Measurements from ENCODE around the gene EMP1. TPM values are rescaled to one million over a fixed set of nuclear protein-coding genes. Genes with fewer than 3 reads are reported as not detected.

Gene EMP1
- total and polyA plus RNA-seq, 2 donors (not counting 3 experiments of a cell fraction or from before 2014, with no cell fraction given) = 265 to 528 TPM

GRCh38 chr12:13220838-13221237 lies 24.3 kb downstream of the EMP1 start:
- H3K9ac ChIP-seq (replicated peaks; ENCODE audit: extremely low read depth, insufficient read depth, low read length) = no peak overlapping the region
- no peak overlapping the region for H2AFZ ChIP-seq (ENCODE audit: low read depth, low read length)
- TF ChIP-seq JUN (IDR thresholded peaks at IDR 0.05; ENCODE audit: borderline replicate concordance, insufficient read depth, insufficient read length, low read depth) (no peak), FOS (IDR thresholded peaks at IDR 0.05; ENCODE audit: borderline replicate concordance, insufficient read depth, low read length) (no peak), EZH2 (IDR thresholded peaks at IDR 0.05; ENCODE audit: borderline replicate concordance, low read depth, low read length, severe bottlenecking) (no peak), GATA2 (IDR thresholded peaks at IDR 0.05; ENCODE audit: insufficient read depth, insufficient read length, low read depth, low read length) (no peak), POLR2AphosphoS5 (IDR thresholded peaks at IDR 0.05; ENCODE audit: insufficient read depth, low read depth, low read length) (no peak), MAX (IDR thresholded peaks at IDR 0.05; ENCODE audit: insufficient read depth, insufficient read length) (no peak), POLR2A (IDR thresholded peaks at IDR 0.05; ENCODE audit: low read depth, low read length) (no peak), MYC (IDR thresholded peaks at IDR 0.05; ENCODE audit: low read depth, low read length) (no peak)
- TF ChIP-seq, protein P1, sequence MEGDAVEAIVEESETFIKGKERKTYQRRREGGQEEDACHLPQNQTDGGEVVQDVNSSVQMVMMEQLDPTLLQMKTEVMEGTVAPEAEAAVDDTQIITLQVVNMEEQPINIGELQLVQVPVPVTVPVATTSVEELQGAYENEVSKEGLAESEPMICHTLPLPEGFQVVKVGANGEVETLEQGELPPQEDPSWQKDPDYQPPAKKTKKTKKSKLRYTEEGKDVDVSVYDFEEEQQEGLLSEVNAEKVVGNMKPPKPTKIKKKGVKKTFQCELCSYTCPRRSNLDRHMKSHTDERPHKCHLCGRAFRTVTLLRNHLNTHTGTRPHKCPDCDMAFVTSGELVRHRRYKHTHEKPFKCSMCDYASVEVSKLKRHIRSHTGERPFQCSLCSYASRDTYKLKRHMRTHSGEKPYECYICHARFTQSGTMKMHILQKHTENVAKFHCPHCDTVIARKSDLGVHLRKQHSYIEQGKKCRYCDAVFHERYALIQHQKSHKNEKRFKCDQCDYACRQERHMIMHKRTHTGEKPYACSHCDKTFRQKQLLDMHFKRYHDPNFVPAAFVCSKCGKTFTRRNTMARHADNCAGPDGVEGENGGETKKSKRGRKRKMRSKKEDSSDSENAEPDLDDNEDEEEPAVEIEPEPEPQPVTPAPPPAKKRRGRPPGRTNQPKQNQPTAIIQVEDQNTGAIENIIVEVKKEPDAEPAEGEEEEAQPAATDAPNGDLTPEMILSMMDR (IDR thresholded peaks at IDR 0.05; ENCODE audit: extremely low read depth in 1 of 2, insufficient read depth in 1 of 2, low read depth in 1 of 2, low read length in 2 of 2) = no peak
- H3K27ac ChIP-seq (ENCODE audit: insufficient read depth, low read depth, low read length) = no peak overlapping the region
- CTCF ChIA-PET = interaction anchor here (1.9 to 2.5 kb wide), 2 partner anchors 10 to 14 kb away, joined by 5 to 11 read pairs; no protein-coding TSS in a partner anchor
- no peak overlapping the region for H3K4me2 ChIP-seq (ENCODE audit: insufficient read depth, low read length)
- H3K79me2 ChIP-seq (ENCODE audit: control insufficient read depth, insufficient read depth, low read length) = no peaks in the 10 kb centered on the region
- peaks cover 12 to 16% of the 10 kb centered on the region in 2 experiments for H3K36me3 ChIP-seq (ENCODE audit: control insufficient read depth in 2 of 2, extremely low read depth in 1 of 2, insufficient read depth in 2 of 2, low read length in 2 of 2)
- intact Hi-C loops (cut with micrococcal nuclease) (no loop called here), dilution Hi-C loops (cut with MboI; ENCODE audit: extremely low pct_ligation_motif_present, low sequenced_read_pairs) (no loop called here)
- no peaks in the 10 kb centered on the region for H3K9me3 ChIP-seq (replicated peaks; ENCODE audit: control insufficient read depth, insufficient read depth, low read length)
- no peaks in the 10 kb centered on the region for H3K27me3 ChIP-seq (ENCODE audit: control insufficient read depth in 2 of 2, insufficient read depth in 2 of 2, low read length in 2 of 2)
- no peak for FAIRE-seq
- H3K4me3 ChIP-seq (replicated peaks in 1 of 3; ENCODE audit: insufficient read depth in 1 of 3, low read depth in 1 of 3, low read length in 3 of 3) = no peak overlapping the region
- H3K4me1 ChIP-seq (ENCODE audit: control insufficient read depth, extremely low read depth, insufficient read depth, low read length) = no peaks in the 10 kb centered on the region
- BruUV-seq (replicated peaks) = no TSS peak
- no peak for DNase-seq (ENCODE audit: low read depth, low spot score)
- H4K20me1 ChIP-seq (replicated peaks; ENCODE audit: control insufficient read depth, extremely low read depth, insufficient read depth, low read length) = no peaks in the 10 kb centered on the region
- POLR2A ChIA-PET = interaction anchor here (0.6 kb wide), 1 partner anchor 212 kb away, joined by 3 read pairs; no protein-coding TSS in a partner anchor
- H3K9me1 ChIP-seq (replicated peaks; ENCODE audit: control insufficient read depth, extremely low read depth, insufficient read depth, low read length) = no peaks in the 10 kb centered on the region

All from endothelial cell of umbilical vein (primary cell).